ENCODE results near the gene ARID3A.

Gene ARID3A

DNA sequence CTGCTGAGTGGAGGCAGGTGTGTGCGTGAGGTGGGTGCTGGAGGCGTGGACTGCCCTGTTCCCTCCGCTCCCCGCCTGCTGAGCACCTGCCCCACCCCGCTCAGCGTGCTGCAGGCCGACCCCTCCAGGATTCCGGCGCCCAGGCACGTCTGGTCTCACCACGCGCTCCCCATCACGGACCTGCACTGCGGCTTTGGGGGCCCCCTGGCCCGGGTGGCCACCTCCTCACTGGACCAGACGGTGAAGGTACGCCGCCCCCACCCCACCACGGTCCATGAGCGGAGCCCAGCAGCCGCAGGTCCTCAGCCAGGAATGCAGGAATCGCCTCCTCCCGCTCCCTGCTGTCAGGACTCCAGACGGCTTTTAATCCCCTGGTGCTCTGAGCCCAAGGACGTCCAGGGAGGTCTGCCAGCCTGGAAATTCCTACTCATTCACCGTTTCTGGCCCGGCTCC is 64.3 kb downstream of the ARID3A start:
- no peak for DNase-seq

DNA sequence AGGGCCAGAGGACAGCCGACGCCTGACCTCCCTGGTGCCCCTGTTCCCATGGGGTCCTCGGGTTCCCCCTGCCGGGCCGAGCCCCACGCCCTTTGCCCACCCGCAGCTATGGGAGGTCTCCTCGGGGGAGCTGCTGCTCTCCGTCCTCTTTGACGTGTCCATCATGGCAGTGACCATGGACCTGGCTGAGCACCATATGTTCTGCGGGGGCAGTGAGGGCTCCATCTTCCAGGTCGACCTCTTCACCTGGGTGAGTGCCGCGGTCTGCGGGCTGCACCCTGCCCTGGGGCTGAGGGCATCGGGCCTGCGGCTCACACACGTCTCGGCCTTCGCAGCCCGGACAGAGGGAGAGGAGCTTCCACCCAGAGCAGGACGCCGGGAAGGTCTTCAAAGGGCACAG is 64.9 kb downstream of the ARID3A start:
- no peak for DNase-seq

DNA sequence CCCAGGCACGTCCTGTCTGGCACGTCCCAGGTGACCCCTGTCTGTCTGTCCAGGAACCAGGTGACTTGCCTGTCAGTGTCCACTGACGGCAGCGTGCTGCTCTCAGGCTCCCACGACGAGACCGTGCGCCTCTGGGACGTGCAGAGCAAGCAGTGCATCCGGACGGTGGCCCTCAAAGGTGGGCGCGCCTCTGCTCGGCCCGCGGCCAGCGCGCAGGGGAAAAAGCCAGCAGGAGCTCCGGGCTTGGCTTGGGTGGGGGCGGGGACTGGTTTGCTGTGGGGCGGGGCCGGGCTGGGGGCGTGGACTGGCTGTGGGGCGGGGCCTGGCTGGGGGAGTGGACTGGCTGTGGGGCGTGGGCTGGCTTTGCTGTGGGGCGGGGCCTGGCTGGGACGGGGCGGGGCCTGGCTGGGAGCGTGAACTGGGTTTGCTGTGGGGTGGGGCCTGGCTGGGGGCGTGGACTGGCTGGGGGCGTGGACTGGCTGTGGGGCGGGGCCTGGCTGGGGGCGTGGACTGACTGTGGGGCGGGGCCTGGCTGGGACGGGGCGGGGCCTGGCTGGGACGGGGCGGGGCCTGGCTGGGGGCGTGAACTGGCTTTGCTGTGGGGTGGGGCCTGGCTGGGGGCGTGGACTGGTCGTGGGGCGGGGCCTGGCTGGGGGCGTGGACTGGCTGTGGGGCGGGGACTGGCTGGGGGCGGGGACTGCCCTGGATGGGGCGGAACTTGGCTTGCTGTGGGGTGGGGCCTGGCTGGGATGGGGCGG is 65.5 kb downstream of the ARID3A start:
- DNase-seq: peak; percentile 58

DNA sequence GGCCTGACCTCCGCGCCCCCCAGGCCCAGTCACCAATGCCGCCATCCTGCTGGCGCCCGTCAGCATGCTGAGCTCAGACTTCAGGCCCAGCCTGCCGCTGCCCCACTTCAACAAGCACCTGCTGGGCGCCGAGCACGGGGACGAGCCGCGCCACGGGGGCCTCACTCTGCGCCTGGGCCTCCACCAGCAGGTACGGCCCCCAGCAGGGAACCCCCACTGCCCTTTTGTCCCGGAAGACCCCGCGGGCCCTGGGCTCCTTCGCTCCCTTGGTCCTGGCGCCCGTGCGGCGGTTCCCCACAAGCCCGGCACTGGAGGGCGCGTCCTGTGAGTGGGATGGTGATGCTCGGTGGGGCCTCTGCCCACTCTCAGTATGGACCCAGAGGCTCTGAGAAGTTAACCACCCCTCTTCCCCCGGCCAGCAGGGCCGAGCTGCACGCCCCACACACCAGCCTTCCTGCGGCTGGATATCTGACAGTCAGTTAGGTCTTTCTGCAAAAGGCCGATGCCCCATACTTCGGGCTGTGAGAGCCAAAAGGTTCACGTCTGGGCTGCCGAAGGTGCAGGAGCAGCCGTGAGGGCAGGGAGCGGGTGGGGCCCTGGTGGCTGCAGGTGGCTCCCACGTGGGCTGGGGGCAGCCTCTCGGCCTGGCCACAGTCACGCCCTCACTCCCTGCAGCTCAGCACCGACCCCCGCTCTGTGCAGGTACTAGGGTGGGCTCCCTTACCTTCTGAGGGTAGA is 66.3 kb downstream of the ARID3A start:
- DNase-seq: no peak

DNA sequence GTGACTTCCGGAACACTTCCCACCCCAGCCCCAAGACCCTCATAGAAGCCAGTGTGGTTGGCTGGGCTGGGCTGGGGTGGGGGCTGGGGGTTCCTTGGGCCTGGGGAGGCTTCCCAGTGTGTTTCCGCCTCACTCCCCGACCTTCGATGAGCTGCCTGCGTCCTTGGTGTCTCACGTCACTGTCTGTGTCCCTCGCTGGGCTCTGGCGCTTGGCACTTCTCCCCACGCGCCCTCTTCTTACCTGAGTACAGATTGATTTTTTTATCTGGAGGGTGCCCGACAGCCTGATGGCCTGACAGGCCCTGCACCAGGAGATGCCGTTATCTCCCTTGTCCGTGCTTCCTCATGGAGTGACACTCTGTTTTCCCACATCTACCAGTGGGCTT is 66.8 kb downstream of the ARID3A start:
- no peak for DNase-seq

DNA sequence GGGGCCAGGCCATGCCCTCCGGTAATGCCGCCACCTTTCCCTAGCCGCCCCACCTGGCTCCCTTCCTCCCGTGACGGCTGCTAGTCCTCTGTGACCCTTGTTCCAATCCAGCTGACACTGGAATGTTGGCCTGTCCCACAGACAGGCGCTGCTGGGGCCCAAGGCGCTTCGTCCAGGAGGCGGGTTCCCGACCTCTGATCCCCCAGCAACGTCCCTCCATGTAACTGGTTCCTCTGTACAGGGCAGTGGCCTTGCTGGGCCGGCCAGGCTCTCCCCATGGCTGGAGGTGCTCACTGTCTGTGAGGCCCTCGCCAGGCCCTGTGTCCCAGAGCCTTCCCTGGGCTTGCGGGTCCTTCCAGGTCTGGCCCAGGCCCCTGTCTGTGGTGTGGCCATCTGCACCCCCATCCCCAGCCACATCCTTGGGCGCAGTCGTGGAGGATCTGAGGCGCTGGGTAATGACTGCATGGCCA is 67.6 kb downstream of the ARID3A start:
- DNase-seq: no peak

DNA sequence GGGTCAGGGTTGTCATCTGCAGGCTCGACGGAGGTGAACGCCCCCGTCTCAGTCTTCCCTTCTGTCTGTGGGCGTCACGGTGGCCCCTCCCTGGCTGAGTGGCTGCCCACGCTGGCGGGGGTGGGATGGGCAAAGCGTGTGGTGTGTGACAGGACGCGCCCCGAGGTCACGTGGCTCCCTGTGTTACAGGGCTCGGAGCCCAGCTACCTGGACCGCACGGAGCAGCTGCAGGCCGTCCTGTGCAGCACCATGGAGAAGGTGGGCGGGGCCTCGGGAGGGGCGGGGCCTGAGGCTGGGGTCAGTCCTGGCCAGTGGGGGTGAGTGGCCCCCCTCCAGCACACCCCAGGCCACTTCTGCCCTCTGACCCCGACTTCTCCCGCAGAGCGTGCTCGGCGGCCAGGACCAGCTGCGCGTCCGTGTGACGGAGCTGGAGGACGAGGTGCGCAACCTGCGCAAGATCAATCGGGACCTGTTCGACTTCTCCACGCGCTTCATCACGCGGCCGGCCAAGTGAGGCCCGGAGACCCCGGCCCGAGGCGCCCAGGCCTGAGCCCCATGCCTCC is 68.1 kb downstream of the ARID3A start:
- no peak for DNase-seq

DNA sequence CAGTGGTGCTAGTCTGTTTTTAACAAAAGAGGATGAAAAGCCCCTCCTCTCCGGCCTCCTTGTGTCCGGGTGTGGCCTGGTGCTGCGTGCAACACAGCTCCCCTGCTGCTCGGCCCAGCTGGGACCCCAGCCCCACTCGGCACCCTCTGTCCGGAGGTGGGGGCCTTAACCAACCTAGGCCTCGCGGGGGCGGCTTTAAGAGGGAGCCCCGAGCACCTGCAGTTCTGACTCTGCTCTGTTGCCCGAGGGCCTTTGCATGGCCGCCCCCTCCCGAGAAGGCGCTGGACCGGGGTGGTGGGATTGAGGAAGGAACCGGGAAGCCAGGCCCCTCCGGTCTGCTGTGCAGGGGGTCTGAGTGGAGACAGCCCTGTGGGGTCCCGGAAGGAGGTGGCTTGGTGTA is 68.7 kb downstream of the ARID3A start:
- DNase-seq: no peak

DNA sequence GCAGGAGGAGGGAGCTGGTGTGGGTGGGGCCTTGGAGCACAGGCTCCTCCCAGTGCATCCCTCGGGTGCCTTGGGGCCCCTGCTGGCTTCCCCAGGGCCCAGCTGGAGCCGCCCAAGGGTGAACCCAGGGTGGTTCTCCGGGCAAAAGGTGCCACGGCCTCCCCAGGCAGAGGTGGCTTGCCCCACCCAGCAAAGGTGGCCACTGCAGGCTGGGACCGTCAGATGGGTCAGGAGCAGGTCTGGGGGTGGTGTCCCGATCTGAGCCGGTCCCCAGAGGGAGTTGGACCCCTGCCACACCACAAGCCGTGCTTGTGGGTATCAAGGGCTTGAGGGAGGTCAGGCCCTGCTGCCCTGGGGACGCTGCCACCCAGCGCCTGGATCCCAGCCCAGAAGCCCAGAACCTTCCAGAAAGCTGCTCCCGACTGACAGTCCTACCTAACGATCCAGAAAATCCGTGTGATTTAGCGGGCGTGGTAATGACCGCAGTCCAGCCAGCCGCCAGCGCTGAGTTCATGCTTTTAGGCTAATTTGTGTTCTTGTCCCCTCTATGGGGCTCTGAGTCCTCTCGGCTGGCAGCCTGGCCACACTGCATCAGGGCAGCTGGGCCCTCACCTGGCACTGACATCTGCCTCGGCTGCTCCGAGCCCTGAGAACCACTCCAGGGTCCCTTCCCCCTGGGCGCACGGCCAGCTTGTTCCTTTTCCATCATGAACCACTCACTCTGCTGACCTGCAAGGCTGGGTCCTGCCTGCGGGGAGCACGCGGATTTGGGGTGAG is 69.4 kb downstream of the ARID3A start:
- no peak for DNase-seq

DNA sequence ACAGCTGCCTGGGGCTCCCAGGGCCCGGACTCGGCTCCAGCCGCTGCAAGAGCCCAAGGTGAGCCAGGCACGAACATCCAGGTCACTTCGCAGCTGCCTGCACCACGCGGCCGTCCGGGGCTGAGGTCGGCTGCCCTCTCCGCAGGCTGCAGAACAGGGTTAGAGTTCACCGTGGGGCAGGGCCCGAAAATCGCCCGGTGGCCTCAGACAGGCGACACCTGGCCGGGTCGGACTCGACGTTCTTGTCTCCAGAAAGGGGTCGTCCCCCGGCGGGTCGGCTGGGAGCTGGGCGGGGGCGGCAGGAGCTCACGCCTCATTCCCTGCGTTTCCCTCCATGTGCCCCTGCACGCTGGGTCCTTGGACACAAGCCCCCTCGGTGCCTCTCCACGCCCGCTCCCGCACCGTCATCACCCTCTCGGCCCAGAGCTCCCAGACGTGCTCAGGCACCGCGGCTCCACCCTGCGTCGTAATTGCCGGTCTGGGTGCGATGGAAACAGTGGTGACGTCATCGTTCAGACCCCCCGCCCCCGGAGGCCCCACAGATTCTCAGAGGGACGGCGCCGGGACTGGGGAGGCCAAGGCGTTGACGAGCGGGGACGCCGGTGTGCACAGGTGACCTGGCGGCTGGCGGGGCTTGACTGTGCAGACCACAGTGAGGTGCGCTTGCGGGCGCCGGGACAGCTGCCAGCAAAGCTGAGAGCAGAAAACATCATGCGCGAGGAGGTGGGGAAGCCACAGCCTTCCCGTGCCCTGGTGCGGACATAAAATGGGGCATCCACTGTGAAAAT is 70.4 kb downstream of the ARID3A start:
- DNase-seq: peak; percentile 88

DNA sequence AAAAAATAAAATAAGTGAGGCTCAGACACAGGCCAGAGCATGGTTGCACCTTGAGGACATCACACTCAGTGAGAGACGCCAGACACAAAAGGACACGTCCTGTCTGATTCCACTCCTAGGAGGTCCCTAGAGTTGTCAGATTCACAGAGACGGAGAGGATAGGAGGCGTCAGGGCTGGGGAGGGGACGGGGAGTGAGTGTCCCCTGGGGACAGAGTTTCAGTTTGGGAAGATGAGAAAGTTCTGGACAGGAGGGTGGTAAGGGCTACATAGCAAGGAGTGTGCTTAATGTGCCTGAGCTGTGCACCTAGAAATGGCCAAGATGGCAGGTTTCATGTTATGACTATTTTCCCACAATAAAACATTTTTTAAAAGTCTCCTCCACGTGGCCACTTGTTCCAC is 72.2 kb downstream of the ARID3A start:
- no peak for DNase-seq

DNA sequence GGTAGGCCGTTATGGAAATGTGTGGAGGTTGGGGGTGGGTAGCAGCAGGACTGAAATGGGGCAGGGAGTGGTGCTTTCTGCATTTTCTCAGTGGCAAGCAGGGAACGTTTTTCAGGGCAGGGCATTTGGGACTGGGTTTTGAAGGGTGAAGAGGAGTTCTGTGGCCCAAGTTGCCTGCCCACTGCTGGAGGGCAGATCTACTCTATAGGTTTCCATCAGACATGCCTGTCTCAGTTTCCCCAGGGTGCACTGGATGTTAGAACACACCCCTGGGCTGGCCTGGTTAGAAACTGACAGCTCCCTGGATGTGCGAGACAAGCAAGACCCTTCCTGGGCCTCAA is 73.5 kb downstream of the ARID3A start:
- DNase-seq: no peak

DNA sequence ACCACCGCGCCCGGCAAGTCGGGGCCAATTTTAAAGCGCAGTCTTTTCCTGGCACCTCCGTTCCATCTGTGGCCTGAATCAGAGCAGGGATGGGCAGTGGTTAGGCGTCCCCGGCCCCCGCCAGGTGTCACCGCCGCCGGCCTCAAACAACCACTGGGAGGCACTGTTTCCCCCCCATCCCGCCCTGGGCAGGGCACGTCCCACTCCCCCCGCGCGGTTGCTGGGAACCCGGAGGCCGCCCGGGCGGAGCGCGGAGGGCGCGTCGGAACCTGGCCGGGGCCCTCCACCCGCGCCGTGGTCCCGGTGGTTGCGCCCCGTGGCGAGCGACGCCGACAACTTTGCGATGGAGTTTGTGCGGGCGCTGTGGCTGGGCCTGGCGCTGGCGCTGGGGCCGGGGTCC is 74.3 kb downstream of the ARID3A start, which contains the start of gene GRIN3B:
TSS of gene GRIN3B (plus strand) at position 325 of the 400 bp plus-strand sequence. CDS start at position 344, 19 bp downstream.
- DNase-seq: peak; percentile 71

DNA sequence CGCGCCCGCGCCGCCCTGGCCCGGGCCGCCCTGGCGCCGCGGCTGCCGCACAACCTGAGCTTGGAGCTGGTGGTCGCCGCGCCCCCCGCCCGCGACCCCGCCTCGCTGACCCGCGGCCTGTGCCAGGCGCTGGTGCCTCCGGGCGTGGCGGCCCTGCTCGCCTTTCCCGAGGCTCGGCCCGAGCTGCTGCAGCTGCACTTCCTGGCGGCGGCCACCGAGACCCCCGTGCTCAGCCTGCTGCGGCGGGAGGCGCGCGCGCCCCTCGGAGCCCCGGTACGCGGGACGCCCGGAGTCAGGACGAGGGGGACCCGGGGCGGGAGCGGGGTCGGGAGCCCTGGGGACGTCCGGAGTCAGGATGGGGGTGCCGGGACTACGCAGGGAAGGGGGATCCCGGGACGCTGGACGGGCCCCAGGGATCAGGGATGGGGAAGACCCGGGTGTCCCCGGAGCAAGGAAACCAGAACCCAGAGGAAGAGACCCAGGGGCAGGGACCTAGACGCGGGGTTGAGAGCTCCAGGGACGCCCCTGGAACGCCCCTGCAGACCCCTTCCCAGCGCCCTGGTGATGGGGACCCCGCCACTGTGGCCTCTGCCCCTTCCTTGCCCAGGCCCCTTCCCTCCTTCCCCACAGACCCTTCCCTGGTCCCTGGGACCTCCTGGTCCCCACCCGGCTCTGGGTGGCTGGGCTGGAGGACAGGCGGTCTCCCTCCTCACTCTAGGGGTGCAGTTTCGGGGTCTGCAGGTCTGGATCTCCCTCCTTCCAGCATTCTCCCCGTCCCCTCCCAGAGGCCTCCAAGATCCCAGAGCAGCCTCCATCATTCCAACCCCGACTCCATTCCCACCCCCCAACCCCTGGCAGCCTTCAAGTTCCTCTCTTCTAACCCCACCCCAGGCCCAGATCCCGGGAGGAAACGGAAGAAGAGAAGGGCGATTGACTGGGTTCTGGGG is 75.0 kb downstream of the ARID3A start:
- no peak for DNase-seq

DNA sequence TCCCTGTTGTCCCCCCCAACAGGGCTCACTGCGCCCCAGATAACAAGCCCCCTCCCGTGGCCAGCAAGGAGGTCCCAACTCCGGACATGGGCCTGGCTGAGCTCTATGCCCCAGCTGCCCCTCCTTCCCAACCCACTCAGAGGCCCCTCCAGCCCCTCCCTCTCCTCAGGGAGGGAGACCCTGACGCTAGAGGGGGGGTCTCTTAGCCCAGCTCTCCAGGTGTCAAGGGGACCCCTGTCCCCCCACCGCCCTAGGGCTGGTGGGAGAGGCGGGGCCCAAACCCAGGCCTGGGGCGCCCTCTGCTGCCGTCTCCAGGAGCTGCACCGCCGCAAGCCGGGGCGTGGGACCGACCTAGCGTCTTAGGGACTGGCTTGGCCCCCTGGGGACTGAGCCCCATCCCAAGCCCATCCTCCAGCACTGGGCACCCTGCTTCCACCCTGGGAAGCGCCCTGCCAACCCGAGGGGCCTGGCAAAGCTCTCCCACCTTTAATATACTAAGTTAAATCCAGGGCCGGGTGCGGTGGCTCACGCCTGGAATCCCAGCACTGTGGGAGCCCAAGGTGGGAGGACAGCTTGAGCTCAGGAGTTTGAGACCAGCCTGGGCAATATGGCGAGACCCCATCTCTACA is 75.8 kb downstream of the ARID3A start:
- peak; percentile 73 for DNase-seq

DNA sequence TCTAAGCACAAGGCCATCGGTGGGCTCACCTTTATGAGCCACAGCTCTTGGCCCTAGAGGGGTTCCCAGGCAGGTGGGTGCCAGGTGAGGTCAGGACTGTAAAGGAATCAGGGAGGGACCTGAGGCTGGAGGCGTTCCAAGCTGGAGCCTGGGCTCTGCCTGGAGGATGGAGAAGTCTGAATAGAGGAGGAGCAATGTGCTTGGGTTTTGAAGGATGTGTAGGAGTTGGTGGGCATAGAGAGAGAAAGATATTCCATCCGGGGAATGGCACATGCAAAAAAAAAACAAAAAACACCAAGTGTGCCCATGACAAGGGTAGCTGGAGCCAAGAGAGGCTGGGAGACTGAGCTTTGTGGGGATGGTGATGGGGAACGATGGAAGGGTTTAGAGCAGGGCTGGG is 76.8 kb downstream of the ARID3A start:
- no peak for DNase-seq

DNA sequence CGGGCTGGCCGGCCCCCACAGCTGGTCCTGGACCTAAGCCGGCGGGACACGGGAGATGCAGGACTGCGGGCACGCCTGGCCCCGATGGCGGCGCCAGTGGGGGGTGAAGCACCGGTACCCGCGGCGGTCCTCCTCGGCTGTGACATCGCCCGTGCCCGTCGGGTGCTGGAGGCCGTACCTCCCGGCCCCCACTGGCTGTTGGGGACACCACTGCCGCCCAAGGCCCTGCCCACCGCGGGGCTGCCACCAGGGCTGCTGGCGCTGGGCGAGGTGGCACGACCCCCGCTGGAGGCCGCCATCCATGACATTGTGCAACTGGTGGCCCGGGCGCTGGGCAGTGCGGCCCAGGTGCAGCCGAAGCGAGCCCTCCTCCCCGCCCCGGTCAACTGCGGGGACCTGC is 77.4 kb downstream of the ARID3A start:
- no peak for DNase-seq

DNA sequence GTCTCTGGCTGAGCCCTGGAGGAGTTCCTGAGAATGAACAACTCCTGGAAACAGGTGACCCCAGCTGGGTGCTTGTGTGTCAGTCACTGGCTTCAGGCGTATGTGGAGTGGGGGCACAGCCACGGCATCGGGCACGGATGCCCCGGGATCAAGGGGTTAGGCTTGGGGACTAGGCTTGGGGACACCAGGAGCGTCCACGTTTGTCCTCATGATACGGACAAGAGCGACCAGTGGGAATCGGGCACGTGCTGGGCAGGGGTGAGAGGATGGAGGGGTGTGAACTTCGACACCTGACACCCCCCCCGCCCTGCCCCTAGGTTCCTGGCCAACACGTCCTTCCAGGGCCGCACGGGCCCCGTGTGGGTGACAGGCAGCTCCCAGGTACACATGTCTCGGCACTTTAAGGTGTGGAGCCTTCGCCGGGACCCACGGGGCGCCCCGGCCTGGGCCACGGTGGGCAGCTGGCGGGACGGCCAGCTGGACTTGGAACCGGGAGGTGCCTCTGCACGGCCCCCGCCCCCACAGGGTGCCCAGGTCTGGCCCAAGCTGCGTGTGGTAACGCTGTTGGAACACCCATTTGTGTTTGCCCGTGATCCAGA is 78.5 kb downstream of the ARID3A start:
- no peak for DNase-seq

DNA sequence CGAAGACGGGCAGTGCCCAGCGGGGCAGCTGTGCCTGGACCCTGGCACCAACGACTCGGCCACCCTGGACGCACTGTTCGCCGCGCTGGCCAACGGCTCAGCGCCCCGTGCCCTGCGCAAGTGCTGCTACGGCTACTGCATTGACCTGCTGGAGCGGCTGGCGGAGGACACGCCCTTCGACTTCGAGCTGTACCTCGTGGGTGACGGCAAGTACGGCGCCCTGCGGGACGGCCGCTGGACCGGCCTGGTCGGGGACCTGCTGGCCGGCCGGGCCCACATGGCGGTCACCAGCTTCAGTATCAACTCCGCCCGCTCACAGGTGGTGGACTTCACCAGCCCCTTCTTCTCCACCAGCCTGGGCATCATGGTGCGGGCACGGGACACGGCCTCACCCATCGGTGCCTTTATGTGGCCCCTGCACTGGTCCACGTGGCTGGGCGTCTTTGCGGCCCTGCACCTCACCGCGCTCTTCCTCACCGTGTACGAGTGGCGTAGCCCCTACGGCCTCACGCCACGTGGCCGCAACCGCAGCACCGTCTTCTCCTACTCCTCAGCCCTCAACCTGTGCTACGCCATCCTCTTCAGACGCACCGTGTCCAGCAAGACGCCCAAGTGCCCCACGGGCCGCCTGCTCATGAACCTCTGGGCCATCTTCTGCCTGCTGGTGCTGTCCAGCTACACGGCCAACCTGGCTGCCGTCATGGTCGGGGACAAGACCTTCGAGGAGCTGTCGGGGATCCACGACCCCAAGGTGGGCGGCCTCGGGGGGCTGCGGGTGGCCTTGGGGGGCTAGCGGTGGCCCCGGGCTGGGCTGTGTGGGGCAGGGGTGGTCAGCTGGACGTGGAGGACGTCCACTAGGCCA is 79.2 kb downstream of the ARID3A start:
- DNase-seq: no peak
